Measurements from ENCODE around the gene TMPRSS6. TPM values are rescaled to one million over a fixed set of nuclear protein-coding genes. Genes with fewer than 3 reads are reported as not detected.

Gene TMPRSS6
- total and polyA plus RNA-seq, 2 of the 8 experiments (the other 6 are each of a cell fraction or from before 2014, with no cell fraction given): 0.02 TPM; not detected in 1

- TF ChIP-seq CHD7 (IDR thresholded peaks at IDR 0.05; ENCODE audit: insufficient replicate concordance, low read length) (no peak), SP4 (IDR thresholded peaks at IDR 0.05; ENCODE audit: low read length) (no peak), SIN3A (conservative IDR thresholded peaks at IDR 0.05 in 1 of 2, IDR thresholded peaks at IDR 0.05 in 1 of 2; ENCODE audit: low read depth in 1 of 2, low read length in 2 of 2) (no peak), TEAD4 (IDR thresholded peaks at IDR 0.05; ENCODE audit: low read depth, low read length) (no peak), BACH1 (IDR thresholded peaks at IDR 0.05; ENCODE audit: low read length) (no peak), SP2 (IDR thresholded peaks at IDR 0.05; ENCODE audit: low read length) (no peak), FOSL1 (IDR thresholded peaks at IDR 0.05; ENCODE audit: insufficient read depth, low read depth, low read length) (no peak), BCL11A (IDR thresholded peaks at IDR 0.05; ENCODE audit: low read depth in 2 of 2, low read length in 2 of 2) (no peak), EP300 (IDR thresholded peaks at IDR 0.05; ENCODE audit: borderline replicate concordance in 1 of 2, low read depth in 2 of 2, low read length in 2 of 2) (no peak)
These were observed 45.8 kb downstream of the TMPRSS6 start (continued) for GRCh38 chr22:37063431-37064420.
